Measurements from ENCODE around the gene ALOX12B.

The ALOX12B gene

DNA sequence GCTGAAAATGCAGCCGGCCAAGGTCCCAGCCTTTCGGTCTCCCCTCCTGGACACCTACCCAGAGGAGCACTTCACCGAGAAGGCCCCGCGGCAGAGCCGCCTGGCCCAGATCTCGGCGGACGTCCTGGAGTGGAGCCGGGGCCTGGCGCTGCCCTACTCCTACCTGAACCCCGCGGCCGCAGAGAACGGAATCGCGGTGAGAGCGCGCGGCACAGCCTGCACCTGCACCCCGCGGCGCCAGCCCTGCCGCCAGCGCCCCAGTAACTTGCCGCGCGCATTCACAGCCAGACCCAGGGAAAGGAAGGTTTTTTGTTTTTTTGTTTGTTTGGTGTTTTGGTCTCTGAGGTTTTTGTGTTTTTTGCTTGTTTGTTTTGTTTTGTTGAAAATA lies 15.2 kb downstream of the ALOX12B start:
- H3K27me3 Mint-ChIP-seq (ENCODE audit: low read depth) = peaks cover 100% of the 10 kb centered on the region
- H3K4me3 Mint-ChIP-seq = peak overlapping the region; percentile 61 to 63 (median 63)
- H3K9me3 Mint-ChIP-seq = no peaks in the 10 kb centered on the region
- no peaks in the 10 kb centered on the region for H3K36me3 Mint-ChIP-seq (ENCODE audit: low read depth)
- H3K4me1 Mint-ChIP-seq = peaks cover 24% of the 10 kb centered on the region
- H3K27ac Mint-ChIP-seq = no peak overlapping the region
- TF ChIP-seq, protein P1, sequence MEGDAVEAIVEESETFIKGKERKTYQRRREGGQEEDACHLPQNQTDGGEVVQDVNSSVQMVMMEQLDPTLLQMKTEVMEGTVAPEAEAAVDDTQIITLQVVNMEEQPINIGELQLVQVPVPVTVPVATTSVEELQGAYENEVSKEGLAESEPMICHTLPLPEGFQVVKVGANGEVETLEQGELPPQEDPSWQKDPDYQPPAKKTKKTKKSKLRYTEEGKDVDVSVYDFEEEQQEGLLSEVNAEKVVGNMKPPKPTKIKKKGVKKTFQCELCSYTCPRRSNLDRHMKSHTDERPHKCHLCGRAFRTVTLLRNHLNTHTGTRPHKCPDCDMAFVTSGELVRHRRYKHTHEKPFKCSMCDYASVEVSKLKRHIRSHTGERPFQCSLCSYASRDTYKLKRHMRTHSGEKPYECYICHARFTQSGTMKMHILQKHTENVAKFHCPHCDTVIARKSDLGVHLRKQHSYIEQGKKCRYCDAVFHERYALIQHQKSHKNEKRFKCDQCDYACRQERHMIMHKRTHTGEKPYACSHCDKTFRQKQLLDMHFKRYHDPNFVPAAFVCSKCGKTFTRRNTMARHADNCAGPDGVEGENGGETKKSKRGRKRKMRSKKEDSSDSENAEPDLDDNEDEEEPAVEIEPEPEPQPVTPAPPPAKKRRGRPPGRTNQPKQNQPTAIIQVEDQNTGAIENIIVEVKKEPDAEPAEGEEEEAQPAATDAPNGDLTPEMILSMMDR (IDR thresholded peaks at IDR 0.05; ENCODE audit: unreplicated experiment in 3 of 3) = no peak

DNA sequence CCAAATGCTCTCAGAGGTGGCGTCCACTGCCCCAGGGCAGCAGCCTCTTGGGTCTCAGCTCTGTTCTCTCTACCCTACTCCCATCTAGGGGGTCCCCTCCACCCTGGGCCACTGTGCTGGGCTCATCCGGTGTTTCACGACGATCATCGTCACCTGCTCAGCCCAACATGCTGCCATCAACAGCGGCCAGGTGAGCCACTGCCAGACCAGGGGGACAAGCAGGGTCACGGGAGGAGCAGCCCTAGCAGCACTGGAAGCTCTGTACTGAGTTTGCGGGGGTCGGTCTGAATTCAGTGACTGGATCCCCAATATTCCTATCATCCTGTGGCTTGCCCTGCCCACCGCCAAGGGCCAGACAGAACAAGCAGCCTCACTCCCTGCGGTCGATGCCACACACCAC lies 16.0 kb downstream of the ALOX12B start:
- Mint-ChIP-seq H3K9me3 (no peaks in the 10 kb centered on the region), H3K27ac (no peak overlapping the region), H3K27me3 (ENCODE audit: low read depth) (peaks cover 100% of the 10 kb centered on the region), H3K4me3 (no peak overlapping the region), H3K4me1 (peaks cover 24% of the 10 kb centered on the region), H3K36me3 (ENCODE audit: low read depth) (no peaks in the 10 kb centered on the region)
- TF ChIP-seq, protein P1 (IDR thresholded peaks at IDR 0.05; ENCODE audit: unreplicated experiment in 3 of 3) = no peak

DNA sequence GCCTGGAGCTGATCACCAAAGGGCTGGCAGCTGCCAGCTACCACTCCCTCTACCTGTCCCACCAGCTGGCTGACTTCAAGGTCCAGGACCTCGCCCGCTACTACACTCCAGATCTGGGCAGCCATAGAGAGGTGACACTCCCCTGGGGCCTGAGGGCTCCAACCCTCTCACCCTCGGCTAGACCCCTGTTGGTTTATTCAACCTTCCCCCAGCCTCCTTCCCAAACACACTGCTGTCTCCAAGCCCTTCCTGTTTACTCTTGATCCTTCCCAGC lies 18.0 kb downstream of the ALOX12B start:
- no peaks in the 10 kb centered on the region for H3K9me3 Mint-ChIP-seq
- peaks cover 100% of the 10 kb centered on the region for H3K27me3 Mint-ChIP-seq (ENCODE audit: low read depth)
- H3K4me3 Mint-ChIP-seq = no peak overlapping the region
- H3K27ac Mint-ChIP-seq = no peak overlapping the region
- H3K36me3 Mint-ChIP-seq (ENCODE audit: low read depth) = no peaks in the 10 kb centered on the region
- H3K4me1 Mint-ChIP-seq = peaks cover 21% of the 10 kb centered on the region
- TF ChIP-seq, protein P1 (IDR thresholded peaks at IDR 0.05; ENCODE audit: unreplicated experiment in 3 of 3) = no peak

- H3K4me3 Mint-ChIP-seq = no peak overlapping the region
- H3K27ac Mint-ChIP-seq = no peak overlapping the region
- TF ChIP-seq, protein P1 (IDR thresholded peaks at IDR 0.05; ENCODE audit: unreplicated experiment in 3 of 3) = no peak
- peaks cover 99% of the 10 kb centered on the region for H3K27me3 Mint-ChIP-seq (ENCODE audit: low read depth)
- no peaks in the 10 kb centered on the region for H3K36me3 Mint-ChIP-seq (ENCODE audit: low read depth)
- H3K4me1 Mint-ChIP-seq = peaks cover 15% of the 10 kb centered on the region
- no peaks in the 10 kb centered on the region for H3K9me3 Mint-ChIP-seq
These were observed 18.6 kb downstream of the ALOX12B start for GRCh38 chr17:8068736-8069586.

GRCh38 chr17:8067806-8068205 lies 19.7 kb downstream of the ALOX12B start:
- H3K4me1 Mint-ChIP-seq = peaks cover 11% of the 10 kb centered on the region
- H3K4me3 Mint-ChIP-seq = no peak overlapping the region
- peaks cover 98% of the 10 kb centered on the region for H3K27me3 Mint-ChIP-seq (ENCODE audit: low read depth)
- H3K36me3 Mint-ChIP-seq (ENCODE audit: low read depth) = no peaks in the 10 kb centered on the region
- TF ChIP-seq, protein P1 (IDR thresholded peaks at IDR 0.05; ENCODE audit: unreplicated experiment in 3 of 3) = no peak
- no peak overlapping the region for H3K27ac Mint-ChIP-seq
- H3K9me3 Mint-ChIP-seq = no peaks in the 10 kb centered on the region

Data from nephron (organoid).